ENCODE measurements around the gene FOXP4. TPM values are rescaled to one million over a fixed set of nuclear protein-coding genes. Genes with fewer than 3 reads are reported as not detected.

Gene FOXP4
- polyA plus RNA-seq, 1 experiment: 1.9 TPM

DNA sequence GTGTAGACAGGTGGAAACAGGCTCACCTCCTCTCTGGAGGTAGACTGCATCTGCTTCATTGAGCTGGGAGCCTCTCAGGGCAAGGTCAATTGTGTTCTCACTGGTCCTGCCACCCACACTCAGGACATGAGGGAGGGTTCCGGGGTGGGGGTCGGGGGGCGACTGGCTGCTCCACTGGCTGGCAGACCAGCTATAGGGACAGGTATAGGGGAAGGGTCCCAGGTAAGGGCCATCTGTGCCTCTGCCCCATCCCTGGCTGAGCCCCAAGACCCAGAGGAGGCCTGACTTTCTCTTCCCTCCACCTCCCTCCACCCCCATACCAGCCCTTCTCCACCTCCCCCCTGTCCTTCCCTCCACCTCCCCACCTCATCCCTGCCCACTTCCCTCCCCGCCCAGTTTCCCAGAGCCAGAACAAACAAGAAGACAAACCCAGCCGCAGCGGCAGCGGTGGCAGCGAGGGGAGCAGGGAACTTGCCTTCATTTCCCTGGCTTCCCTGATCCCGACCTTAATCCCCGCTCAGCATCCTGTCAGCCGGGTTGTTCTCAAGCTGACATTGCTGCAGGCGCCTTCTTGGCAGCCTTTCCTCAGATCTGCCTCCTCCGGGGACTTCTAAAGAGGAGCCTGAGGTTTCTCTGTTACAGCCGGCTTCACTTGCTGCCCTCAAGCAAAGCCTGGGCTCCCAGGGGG is 18.3 kb upstream of the FOXP4 start:
- CTCF ChIA-PET: interaction anchor here (1.7 kb wide), 1 partner anchor 75 kb away, joined by 3 read pairs; no protein-coding TSS in a partner anchor
- Histone ChIP-seq H3K27ac (ENCODE audit: low read depth, low read length) (no peak overlapping the region), H3K27me3 (ENCODE audit: control insufficient read depth, insufficient read depth, low read length) (peaks cover 12% of the 10 kb centered on the region), H3K9me3 (ENCODE audit: control insufficient read depth, insufficient read depth, low read length) (no peaks in the 10 kb centered on the region), H3K4me3 (ENCODE audit: low read depth, low read length) (no peak overlapping the region)
- POLR2A ChIA-PET: no interaction called here
- TF ChIP-seq, protein P1, sequence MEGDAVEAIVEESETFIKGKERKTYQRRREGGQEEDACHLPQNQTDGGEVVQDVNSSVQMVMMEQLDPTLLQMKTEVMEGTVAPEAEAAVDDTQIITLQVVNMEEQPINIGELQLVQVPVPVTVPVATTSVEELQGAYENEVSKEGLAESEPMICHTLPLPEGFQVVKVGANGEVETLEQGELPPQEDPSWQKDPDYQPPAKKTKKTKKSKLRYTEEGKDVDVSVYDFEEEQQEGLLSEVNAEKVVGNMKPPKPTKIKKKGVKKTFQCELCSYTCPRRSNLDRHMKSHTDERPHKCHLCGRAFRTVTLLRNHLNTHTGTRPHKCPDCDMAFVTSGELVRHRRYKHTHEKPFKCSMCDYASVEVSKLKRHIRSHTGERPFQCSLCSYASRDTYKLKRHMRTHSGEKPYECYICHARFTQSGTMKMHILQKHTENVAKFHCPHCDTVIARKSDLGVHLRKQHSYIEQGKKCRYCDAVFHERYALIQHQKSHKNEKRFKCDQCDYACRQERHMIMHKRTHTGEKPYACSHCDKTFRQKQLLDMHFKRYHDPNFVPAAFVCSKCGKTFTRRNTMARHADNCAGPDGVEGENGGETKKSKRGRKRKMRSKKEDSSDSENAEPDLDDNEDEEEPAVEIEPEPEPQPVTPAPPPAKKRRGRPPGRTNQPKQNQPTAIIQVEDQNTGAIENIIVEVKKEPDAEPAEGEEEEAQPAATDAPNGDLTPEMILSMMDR (IDR thresholded peaks at IDR 0.05; ENCODE audit: low read depth, low read length): no peak
- DNase-seq (ENCODE audit: low read depth, low spot score): no peak

DNA sequence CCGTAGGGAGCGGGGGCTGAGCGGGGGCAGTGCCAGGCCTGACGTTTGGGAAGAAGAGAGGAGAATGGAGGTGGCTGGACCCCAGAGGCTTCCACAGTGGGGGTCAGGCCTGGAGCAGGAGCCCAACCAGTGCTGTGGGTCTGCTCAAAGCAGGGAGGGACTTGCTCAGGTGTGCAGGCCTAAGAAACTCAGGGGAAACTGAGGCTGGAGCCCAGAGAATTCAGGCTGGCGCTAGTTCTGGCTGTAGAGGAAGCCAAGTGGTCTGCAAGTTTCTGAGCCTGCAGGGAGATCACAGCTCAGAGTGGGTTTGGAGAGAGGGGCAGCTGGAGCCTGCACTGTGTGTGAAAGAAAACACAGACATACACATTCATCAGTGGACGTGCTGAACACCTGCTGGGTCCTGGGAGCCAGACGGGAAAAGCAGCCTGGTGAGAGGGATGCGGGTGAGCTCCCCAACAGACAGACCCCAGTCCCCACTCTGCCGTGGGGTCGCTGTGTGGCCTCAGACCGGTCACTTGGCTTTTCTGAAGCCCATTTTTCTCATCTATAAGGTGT is 17.7 kb upstream of the FOXP4 start:
- H3K9me3 ChIP-seq (ENCODE audit: control insufficient read depth, insufficient read depth, low read length): no peaks in the 10 kb centered on the region
- TF ChIP-seq, protein P1 (IDR thresholded peaks at IDR 0.05; ENCODE audit: low read depth, low read length): no peak
- CTCF ChIA-PET: no interaction called here
- H3K27ac ChIP-seq (ENCODE audit: low read depth, low read length): no peak overlapping the region
- no peak for DNase-seq (ENCODE audit: low read depth, low spot score)
- POLR2A ChIA-PET: no interaction called here
- no peak overlapping the region for H3K4me3 ChIP-seq (ENCODE audit: low read depth, low read length)
- peaks cover 7% of the 10 kb centered on the region for H3K27me3 ChIP-seq (ENCODE audit: control insufficient read depth, insufficient read depth, low read length)

DNA sequence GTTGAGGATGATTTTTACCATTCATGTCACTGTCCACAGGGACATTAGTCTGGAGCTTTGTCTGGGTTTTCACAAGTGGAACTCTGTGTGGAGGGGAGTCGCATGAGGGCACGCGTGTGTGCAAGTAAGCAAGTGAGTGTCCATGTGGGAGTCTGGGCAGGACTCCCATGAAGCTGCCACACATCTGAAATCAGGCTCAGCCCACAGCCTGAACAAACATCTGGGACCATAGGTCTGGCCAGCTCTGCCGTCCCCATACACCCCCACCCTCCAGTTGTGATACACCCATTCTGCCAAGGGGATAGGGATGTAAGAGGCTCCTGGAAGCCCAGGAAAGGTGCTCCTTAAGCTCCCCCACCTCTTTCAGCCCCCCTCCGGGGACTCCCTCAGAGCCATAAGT is 17.1 kb upstream of the FOXP4 start:
- H3K9me3 ChIP-seq (ENCODE audit: control insufficient read depth, insufficient read depth, low read length): no peaks in the 10 kb centered on the region
- no peak for DNase-seq (ENCODE audit: low read depth, low spot score)
- TF ChIP-seq, protein P1 (IDR thresholded peaks at IDR 0.05; ENCODE audit: low read depth, low read length): no peak
- no peak overlapping the region for H3K27ac ChIP-seq (ENCODE audit: low read depth, low read length)
- no peak overlapping the region for H3K4me3 ChIP-seq (ENCODE audit: low read depth, low read length)
- CTCF ChIA-PET: no interaction called here
- POLR2A ChIA-PET: no interaction called here
- peaks cover 3% of the 10 kb centered on the region for H3K27me3 ChIP-seq (ENCODE audit: control insufficient read depth, insufficient read depth, low read length)

DNA sequence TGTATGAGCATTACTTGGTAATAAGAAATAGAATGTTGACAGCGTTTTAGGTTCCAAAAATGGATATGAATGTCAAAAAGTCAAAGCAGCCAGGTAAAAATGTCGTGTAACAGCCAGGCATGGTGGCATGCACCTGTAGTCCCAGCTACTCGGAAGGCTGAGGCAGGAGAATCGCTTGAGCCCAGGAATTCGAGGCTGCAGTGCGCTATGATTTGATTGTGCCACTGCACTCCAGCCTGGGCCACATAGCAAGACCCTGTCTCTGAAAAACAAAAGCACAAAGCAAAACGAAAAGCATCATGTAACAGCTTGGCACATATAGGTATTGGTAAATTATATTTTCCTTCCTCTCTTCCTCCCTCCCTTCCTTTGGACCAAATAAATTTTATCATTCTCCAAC is 16.2 kb upstream of the FOXP4 start:
- H3K9me3 ChIP-seq (ENCODE audit: control insufficient read depth, insufficient read depth, low read length): no peaks in the 10 kb centered on the region
- H3K27me3 ChIP-seq (ENCODE audit: control insufficient read depth, insufficient read depth, low read length): no peaks in the 10 kb centered on the region
- H3K27ac ChIP-seq (ENCODE audit: low read depth, low read length): no peak overlapping the region
- TF ChIP-seq, protein P1 (IDR thresholded peaks at IDR 0.05; ENCODE audit: low read depth, low read length): no peak
- CTCF ChIA-PET: no interaction called here
- POLR2A ChIA-PET: no interaction called here
- no peak overlapping the region for H3K4me3 ChIP-seq (ENCODE audit: low read depth, low read length)
- DNase-seq (ENCODE audit: low read depth, low spot score): no peak

GRCh38 chr6:41530476-41530875 is 15.7 kb upstream of the FOXP4 start:
- Histone ChIP-seq H3K27me3 (ENCODE audit: control insufficient read depth, insufficient read depth, low read length) (no peaks in the 10 kb centered on the region), H3K27ac (ENCODE audit: low read depth, low read length) (no peak overlapping the region), H3K4me3 (ENCODE audit: low read depth, low read length) (no peak overlapping the region), H3K9me3 (ENCODE audit: control insufficient read depth, insufficient read depth, low read length) (no peaks in the 10 kb centered on the region)
- TF ChIP-seq, protein P1 (IDR thresholded peaks at IDR 0.05; ENCODE audit: low read depth, low read length): no peak
- DNase-seq (ENCODE audit: low read depth, low spot score): no peak
- ChIA-PET CTCF (no interaction called here), POLR2A (no interaction called here)
